Inflammatory macrophage treated with lipopolysaccharide for 1 hour (primary cell): ENCODE results near the gene FCAMR.

ENCODE experiments used
- DNase-seq, 2 donors: peaks; one replicate each; pipeline ENCODE4 v3.0.0-alpha.2; 2020 to 2022

Gene FCAMR

GRCh38 chr1:206970446-206970845 is at the start of gene FCAMR:
TSS of gene FCAMR (minus strand) at chr1:206970460. CDS start at chr1:206970125, 335 bp downstream.
- peak; percentile 66 to 88 for DNase-seq

GRCh38 chr1:207019661-207020060 is 49.4 kb upstream of the FCAMR start:
- no peak for DNase-seq

GRCh38 chr1:207019161-207019560 is 48.9 kb upstream of the FCAMR start:
- DNase-seq, result no peak

DNA sequence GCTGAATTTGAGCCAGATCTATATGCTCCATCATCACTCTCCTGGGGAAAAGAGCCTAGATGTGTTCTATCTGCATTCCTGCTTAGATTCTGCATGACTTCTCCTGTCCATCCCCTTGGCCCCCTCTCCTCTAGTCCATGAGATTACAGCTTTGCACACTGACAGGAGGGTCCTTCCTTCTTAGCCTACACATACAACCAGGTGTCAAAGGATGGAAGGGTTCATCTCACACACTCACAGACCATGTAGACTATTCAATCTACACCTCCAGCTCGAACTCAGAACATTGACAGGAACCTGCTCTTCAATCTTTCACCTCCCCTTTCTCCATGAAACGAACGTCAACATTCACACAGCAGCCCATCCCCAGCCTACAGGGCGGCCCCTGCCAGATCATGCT is 48.4 kb upstream of the FCAMR start:
- no peak for DNase-seq

DNA sequence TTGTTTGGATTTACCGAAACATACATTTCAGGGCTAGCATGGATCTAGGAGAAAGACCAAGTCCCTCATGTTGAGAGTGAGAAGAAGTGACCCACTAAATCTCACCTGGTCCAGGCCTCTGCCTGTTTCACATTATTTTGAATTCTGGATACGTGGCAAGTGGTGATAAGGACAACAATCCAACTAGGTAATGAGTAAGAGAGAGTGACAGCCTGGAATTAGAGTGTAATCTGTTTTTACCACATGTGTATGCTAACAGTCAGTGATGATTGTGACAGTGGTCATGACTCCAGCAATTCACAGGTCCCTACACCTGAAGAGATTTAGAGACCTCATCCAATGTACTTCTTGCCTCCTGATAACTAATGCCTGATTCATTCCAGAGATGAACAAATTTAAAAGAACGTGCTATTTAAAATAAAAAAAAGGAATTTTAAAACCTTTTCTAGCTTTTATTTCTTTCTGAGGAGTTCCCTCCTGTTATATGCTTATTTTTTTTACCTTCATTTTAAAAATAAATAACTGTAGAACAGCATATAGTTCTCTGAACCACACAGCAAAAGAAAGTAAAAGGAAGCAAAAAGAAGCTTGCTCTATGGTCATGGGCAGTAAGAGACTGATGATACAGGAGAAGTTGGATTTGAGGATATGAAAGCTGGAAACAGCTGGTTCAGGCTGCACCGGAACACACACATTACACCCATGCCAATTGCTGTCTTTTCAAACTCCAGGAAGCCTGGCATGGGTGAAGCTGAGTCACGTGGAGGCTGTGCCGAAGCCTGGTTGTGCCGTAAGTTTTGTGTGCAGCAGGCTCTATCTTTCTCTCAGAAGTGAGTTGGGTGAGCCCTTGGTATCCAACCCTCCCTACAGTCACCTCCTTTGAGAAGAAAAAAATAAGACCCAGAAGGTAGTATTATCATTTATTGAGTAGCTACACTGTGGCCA is 47.6 kb upstream of the FCAMR start:
- DNase-seq, result peak; percentile 27 to 66

GRCh38 chr1:207015791-207016190 is 45.5 kb upstream of the FCAMR start:
- no peak for DNase-seq

- peak in 1 of 2 donors; percentile 4 for DNase-seq
Measured at GRCh38 chr1:207014728-207015127, 44.5 kb upstream of the FCAMR start.

GRCh38 chr1:207013321-207014085 is 43.2 kb upstream of the FCAMR start:
- no peak for DNase-seq

- no peak for DNase-seq
Measured at GRCh38 chr1:207010726-207011125, 40.5 kb upstream of the FCAMR start.

DNA sequence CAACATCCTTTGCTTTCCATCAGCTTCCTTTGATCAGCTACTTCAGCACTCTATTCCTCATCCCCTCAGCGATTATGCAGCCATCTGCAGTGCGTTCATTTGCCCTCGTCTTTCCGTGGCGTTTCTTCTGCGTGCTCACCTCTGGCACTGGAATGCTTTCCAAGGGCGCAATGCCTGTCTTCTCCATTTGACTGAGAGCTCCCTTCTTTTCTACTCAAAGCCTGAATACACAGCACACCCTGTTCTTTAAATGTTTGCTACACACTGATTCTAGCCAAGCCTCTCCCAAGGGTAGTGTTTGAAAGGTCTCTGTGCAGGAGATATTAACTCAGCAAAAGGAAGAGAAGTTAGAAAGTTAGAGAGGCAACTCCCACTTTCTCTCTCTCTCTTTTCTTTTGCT is 39.7 kb upstream of the FCAMR start:
- no peak for DNase-seq

DNA sequence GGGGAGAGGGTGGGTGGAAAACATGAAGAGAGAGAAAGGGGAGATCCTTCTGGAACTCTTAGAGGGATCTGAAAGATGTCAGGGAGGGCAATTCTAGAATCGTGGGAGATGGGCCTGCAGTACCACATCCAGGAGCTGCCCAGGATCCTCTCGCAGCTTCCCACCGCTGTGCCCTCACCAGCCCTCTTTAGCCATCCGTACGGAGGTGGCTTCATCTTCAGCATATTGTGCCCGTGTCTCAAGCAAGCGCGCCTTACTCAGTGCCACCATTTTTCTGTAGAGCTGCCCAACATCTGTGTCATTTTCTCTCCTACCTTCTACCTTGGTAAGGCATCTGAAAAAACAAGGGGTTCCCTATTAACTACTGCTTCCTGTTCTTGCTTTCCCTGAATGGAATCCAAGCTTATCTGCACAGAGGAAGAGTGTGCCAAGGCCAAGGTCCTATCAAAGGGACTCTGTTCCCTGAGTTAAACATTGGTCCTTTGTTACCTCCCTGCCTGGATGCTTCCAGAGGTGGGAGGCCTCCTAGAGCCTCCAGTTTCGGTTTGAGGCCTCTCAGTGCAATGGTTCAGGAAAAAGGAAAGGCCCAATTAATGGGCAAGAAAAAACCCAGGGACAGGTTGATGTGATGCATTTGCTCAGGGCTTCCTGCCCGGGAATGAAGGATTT is 39.1 kb upstream of the FCAMR start:
- no peak for DNase-seq

DNA sequence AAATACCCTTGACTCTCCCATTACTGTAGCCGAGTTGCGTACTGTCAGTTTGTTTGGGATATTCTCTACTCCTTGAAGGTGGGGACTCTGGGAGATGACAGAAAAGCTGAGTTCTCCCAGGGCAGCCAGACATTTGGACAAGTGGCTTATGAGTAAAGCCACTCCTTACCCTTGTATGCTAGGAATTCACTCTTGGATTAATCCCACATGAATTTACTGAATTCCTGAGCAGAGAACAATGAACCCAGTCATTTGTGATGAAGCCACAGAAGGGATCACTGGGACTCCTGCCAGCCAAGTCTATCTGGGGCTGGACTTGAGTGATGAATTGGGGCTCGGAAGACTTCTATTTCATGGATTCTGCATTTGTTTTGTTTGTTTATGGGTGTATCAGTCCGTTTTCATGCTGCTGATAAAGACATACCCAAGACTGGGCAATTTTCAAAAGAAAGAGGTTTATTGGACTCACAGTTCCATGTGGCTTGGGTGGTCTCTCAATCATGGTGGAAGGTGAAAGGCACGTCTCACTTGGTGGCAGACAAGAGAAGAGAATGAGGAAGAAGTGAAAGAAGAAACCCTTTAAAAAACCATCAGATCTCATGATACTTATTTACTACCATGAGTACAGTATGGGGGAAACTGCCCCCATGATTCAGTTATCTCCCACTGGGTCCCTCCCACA is 37.2 kb upstream of the FCAMR start:
- no peak for DNase-seq

GRCh38 chr1:207006914-207007313 is 36.7 kb upstream of the FCAMR start:
- no peak for DNase-seq

DNA sequence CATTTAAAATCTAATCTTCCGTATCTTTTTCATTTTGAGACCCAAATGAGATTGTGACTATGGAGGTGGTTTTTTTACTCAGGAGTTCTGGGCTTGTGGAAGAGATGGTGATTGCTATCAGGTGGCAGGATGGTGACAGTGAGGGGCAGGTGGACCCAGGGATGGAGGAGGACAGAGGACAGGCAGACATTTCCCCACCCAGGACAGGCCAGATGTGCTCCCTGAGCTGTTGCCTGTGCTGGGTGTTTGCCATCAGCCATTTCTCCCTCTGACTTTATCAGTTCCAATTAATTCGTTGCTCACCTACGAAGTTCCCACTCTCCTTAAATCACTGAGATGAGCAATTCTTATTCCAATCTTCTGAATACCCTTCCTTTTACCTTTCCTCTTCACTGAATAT is 35.8 kb upstream of the FCAMR start:
- DNase-seq, result no peak

DNA sequence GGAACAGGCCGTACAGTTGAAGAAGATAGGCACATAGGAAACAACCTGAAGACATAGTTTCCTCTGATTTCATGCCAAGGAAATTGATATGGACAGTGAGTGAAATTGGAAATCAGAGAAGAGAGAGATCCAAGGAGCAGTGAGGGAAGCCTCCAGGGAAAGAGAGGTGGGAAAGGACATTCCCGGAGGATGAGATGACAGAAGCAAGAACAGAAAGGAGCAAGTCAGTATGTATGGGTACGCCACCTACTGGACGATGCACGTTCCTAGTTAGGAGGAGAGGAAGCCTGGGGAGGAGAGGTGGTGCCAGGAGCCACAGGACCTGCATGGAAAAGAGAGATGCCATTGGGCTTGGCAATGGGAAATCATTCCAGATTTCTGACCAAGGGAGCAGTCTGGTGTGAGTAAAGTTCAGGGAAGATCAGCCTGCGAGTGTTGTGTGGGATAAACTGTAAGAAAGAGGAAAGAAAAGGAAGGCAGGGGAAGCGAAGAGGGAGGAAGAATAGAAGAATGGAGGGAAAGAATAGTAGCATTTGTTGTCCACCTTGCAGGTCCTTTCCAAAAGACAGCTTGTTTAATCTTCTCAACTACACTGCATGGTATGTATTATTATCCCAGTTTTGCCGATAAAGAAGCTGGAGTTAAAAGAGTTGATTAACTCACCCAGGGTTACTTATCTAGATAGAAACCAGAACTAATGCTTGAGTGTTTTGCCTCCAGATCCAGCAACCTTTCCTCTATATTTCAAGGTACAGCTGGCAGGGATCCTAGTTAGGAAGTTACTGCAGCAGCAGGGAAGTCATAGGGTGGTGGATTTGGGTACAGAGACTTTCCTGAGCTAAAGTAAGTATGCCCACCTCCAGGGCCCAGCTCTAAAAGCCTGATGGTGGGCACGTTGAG is 34.9 kb upstream of the FCAMR start:
- peak; percentile 34 to 58 for DNase-seq

GRCh38 chr1:207003210-207003609 is 33.0 kb upstream of the FCAMR start:
- no peak for DNase-seq

DNA sequence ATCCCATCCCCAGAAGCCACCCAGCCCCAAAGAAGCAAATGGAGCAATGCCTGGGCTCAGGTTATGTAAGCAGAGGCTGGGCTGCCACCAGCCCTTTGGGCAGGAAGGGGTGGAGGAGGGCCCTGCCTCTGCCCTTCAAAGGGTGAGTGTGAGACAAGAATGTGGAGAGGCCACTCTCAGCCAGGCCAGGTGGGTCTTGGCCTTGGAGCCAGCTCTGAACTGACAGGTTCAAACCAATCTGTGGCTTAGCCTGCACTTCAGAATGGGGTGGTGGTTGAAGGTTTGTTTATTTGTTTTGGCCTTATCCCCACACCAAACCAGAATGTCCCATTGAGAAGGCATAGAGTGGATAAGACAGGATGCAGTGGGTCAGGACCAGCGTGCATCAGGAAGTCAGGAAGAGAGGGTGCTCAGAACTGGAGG is 32.5 kb upstream of the FCAMR start:
- no peak for DNase-seq

DNA sequence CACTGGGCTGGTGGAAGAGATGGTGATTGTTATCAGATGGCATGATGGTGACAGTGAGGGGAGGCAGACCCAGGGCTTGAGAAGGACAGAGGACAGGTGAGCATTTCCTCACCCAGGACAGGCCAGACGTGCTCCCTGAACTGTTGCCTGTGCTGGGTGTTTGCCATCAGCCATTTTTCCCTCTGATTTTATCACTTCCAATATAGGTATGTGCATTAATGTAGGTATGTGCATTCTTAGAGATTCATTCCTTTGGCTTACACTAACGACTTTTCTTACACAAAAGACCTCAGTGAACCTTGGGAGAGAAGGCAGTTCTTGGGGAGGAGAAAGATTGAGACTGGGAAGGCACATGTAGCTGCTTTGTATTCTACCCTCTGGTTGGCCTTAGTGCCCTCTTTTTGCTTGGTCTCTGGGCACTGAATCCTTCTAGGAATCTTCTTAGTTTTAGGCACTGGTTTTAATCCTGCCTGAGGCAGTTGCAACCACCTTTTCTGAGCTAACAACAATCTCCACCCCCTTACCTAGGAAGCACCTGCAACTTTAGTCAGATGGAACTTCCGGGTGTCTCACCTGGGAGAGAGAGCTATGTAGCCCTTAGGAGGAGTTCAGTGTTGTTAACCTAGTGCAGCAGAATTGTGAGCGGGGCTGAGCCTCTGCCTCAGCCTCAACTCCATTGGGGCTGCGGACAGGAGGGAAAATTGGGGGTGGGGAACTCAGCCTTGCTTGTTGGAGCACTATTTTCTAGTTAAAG is 31.4 kb upstream of the FCAMR start:
- no peak for DNase-seq

DNA sequence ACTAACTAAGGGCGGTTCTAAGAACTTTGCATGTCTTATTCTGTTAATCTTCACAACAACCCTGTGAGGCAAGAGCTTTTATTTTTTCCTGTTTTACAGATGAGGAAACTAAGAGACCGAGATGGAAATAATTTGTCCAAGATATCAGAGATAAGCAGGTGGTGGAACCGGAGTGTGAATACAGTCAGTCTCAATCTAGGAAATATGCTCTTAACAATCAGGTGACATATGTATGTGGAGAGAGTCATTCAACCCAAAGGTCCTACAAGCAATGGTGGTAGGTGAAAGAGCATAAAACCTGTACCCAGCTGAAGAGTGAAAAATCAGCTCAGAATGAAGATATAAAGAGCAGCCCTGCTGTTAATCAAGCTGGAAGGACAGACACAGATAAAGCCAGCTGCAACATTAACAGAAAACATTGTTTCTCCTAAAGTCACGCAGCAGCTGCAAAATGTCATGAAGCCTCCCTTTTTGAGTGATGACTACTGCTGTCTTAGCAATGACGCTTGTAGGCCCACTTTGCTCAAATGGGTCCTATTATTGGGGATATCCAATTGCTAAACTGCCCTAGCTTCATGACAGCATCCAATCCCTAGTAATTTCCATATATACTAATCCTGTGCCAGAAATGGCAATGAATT is 30.5 kb upstream of the FCAMR start:
- no peak for DNase-seq

DNA sequence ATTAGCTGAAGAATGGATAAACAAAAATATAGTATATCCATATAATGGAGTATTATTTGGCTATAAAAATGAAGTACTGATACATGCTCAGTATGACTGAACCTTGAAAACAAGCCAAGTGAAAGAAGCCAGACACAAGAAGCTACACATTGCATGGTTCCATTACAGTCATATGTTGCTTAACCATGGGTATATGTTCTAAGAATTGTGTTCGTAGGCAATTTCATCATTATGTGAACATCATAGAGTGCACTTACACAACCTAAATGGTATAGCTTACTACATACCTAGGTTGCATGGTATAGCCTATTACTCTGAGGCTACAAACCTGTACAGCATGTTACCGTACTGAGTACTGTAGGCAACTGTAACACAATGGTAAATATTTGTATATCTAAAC is 28.6 kb upstream of the FCAMR start:
- DNase-seq, result peak; percentile 37 to 58
